Ishikawa (cell line): Measurements from ENCODE around the gene GH1.
"Not testable (repeated sequence)": the region's sequence is repeated elsewhere in the genome, so short reads cannot be mapped to it uniquely, and the experiment has no call there.

Experiments used
- FOXM1 ChIP-seq: IDR thresholded peaks from 2 replicates; pipeline ENCODE4 v1.6.1; 2012; ENCODE audit warnings: low read depth, borderline replicate concordance
- NFIC ChIP-seq: IDR thresholded peaks from 2 replicates; pipeline ENCODE4 v1.6.1; 2012
- REST ChIP-seq: IDR thresholded peaks from 2 replicates; pipeline ENCODE4 v1.6.1; 2012; ENCODE audit warnings: low read depth, mild to moderate bottlenecking
- TCF12 ChIP-seq: IDR thresholded peaks from 2 replicates; pipeline ENCODE4 v1.6.1; 2012; ENCODE audit warnings: low read depth

The GH1 gene

GRCh38 chr17:63880706-63881105 lies 37.9 kb downstream of the GH1 start:
- no peak for TF ChIP-seq FOXM1

- not testable (repeated sequence) for TF ChIP-seq TCF12, REST, NFIC
Observed at GRCh38 chr17:63873577-63873976, 45.1 kb downstream of the GH1 start, which contains the start of gene CSH2. Gene CSH2, minus strand, starts transcription at chr17:63873677. Its CDS starts 63 bp downstream, at chr17:63873614.
